Daoy (cell line): ENCODE results near the gene SDF4. TPM values are rescaled to one million over a fixed set of nuclear protein-coding genes. Genes with fewer than 3 reads are reported as not detected.

Source experiments
- DNase-seq: peaks from one replicate; pipeline ENCODE4 v3.0.0-alpha.2; 2015; ENCODE audit warnings: low read depth
- total RNA-seq: library from RNA; depleted of rRNA; stranded (reverse); fragments of >200 nt; shearing (Covaris generic); gene quantifications from 2 replicates; pipeline ENCODE4 v1.2.3, GENCODE V29; 2014

SDF4 gene
- total RNA-seq, 1 experiment from 2014 or later, result 91.8 TPM

DNA sequence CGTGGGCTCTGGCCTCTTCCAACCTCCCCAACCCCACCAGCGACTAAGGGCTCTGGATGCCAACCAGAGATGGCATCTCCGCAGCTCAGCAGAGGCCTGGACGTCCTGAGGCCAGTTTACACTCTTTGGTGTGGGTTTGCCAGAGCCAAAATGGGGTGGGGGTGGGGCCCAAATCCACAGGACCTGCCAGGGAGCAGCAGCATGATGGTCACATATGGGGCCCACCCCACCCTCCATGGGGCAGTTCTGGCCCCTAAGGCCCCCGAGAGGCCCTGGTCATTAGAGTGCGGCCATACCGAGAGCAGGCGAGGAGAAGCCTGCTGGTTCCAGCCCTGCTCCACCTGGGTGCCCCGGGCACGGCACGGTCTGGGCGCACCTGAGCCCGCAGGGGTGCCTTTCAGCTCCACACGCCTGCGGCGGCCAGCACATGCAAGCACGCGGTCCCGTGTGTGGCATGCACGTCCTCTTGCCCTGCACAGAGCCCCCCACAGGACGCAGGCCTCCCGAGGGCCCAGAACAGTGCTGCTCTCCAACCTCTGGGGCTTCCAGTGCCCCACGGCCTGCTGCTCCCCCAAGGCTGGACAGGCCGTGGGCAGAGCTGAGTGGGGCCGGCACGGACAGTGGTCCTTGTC is 9.9 kb upstream of the SDF4 start:
- DNase-seq, result no peak

DNA sequence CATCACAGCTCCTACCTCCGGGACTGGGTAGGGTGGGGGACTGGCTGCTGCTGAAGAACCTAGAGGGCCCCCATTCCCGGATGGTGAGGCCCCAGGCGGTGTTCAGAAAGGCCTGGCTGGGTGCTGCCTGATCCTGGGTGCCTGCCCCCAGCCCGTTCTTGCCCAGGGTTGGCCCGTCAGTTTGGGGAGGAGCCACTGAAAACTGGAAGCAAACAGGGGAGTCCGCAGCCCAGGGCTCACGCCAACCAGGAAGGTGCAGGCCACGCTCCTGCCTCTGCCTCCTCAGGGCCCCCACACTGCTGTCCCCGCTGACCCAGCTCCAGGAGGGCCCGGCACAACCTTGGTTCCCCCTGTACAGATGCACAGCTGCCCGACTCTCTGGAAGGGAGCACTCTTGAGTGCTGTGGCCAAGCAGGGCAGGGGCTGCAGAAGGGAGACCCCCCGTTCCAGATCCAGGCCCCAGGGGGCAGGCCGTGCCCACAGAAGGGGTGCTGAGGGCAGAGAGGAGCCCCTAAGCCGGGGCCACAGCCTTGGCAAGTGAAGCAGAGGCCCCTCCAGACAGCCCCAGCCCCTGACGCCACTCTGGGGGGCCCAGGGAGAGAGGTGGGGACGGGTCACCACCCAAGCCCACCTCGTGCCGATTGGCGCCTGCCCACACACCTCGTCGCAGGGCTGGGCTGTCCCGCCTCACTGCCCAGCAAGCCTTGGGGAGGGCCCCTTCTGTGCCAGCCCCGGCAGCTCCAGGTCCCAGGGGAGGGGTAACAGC is 9.2 kb upstream of the SDF4 start:
- peak; percentile 49 for DNase-seq

DNA sequence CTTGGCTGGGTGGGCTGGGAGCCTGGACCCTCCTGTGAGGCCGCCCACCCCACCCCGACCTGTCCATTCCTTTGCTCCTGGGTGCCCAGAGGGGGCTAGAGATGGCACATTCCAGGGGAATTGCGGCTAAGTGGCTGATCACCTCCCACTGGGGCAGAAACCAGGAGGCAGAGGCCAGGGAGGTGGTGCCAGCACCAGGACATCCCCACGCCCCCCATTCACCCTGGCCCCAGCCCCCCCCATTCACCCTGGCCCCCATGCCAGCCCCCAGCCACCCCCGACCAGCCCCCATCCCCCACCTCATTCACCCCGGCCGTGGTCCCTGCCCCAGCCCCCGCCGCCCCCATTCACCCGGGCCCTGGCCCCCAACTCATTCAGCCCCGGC is 8.5 kb upstream of the SDF4 start:
- no peak for DNase-seq

GRCh38 chr1:1239614-1240347 is 8.0 kb upstream of the SDF4 start:
- peak; percentile 41 for DNase-seq

GRCh38 chr1:1239227-1239613 is 7.4 kb upstream of the SDF4 start:
- peak; percentile 27 for DNase-seq

- DNase-seq, result no peak
Observed at GRCh38 chr1:1238702-1239178, 6.9 kb upstream of the SDF4 start.

DNA sequence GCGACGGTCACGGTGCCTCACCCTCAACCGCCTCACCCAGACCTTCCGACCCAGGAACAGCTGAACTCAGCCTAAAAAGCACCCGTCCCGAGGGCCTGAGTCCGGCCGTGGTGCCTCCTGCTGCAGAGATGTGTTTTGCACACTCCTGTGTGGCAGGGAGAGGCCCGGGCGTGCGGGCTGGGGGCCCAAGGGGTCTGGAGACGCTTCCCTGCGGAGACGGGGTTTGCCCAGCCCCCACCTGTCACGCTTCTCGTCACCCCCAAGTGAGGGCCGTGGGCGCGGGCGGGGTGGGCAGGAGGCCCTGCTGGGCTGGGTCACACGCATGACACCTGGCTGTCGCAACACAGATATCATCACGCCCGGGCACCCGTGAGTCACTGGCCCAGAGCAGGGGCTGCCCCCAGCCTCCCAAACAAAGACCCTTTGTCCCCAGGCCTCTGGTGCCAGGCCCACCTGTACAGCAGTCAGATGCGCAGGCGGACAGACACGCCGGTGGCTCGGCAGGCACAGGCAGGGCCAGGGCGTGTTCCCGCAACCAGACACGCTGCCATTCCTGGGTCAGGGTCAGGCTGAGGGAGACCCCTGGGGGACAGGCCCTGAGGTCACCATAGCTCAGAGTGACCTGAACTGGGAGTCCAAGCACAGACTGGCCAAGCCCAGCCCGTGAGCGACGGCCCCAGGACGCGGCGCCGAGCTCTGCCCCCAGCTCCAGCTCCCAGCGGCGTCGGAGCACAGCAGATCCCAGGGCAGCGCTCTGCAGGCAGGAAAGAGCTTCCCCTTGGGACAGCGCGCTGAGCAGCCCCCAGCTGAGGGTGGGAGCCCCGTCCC is 6.3 kb upstream of the SDF4 start:
- peak; percentile 50 for DNase-seq

- DNase-seq, result no peak
Observed at GRCh38 chr1:1236945-1237873, 5.4 kb upstream of the SDF4 start.

GRCh38 chr1:1236176-1236763 is 4.5 kb upstream of the SDF4 start:
- no peak for DNase-seq

DNA sequence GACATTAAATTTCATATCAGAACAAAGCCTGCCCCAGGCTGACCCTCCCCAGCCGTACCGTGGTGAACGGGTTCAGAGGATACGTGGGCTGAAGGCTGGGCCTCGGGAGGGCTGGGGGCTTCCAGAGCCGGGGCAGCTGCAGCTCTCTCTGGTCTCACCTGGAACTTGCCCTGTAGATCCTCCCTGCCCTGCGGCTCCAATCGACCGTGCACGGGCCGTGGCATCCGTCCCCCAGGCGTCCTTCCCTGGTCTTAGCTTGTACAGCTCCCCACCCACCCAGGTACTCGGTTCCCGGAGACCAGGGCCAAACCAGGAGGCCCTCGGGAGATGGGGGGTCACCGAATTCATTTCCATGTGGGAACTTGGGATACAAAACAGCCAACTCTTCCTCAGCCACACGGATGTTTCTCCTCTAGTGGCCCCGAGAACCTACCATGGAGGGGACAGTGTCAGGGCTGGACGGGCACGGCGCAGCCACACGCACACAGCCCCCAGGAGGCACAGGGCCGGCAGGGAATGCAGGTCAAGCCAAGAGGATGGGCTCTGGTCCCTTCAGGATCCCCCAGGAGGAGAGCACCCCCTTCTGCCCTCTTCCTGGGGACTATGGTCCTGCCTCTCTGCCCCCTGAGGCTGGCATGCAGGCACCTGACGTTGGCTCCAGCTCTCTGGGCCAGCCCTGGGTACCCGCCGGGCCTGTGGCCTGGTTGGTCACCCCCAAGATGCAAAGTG is 3.4 kb upstream of the SDF4 start:
- no peak for DNase-seq

DNA sequence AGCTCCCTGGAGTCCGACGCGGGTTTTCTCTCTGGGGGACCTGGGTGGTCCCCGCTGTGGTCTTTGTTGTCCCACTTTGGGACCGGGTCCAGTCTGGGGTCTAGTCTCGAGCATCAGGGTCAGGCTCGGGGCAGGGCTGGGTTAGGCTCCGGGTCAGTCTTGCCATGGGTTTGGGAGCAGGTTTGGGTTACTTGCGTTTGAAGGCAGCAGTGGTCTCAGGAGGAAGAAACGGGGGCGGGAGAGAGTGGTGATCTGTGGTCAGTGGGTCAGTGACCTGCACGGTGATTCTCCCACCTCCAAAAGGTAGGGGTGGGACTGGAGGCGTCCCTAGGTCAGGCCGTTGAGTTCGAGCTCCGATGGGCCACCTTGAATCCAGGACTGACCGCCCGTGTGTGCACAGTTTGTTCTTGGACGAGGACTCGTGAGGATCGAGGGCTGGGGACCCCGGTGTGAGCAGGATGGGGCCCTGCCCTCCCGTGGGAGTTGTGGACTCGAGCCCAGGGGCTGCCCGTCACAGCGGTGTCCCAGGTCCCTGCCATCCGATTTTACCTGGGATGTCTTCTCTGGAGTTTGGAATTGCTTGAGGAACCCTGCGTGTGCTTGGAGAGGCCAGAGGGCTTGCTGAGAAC is 2.5 kb upstream of the SDF4 start:
- DNase-seq, result no peak

GRCh38 chr1:1233567-1233892 is 1.7 kb upstream of the SDF4 start:
- no peak for DNase-seq

DNA sequence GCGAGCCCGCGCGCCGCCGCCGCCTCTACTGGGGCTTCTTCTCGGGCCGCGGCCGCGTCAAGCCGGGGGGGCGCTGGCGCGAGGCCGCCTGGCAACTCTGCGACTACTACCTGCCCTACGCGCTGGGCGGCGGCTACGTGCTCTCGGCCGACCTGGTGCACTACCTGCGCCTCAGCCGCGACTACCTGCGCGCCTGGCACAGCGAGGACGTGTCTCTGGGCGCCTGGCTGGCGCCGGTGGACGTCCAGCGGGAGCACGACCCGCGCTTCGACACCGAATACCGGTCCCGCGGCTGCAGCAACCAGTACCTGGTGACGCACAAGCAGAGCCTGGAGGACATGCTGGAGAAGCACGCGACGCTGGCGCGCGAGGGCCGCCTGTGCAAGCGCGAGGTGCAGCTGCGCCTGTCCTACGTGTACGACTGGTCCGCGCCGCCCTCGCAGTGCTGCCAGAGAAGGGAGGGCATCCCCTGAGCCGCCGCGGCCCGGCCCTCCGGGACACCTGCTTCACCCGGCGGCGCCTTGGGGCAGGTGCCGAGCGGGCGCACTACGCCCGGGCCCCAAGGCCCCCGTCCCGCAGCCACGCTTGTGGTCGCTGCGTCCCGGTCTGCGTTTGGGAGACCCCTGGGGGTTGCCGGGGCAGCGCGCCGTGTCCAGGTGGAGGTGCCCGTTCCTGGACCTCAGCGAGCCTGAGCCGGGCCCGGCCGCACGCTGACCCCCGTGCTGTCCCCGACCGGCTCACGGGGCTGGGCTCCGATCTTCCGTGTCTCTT is 1.2 kb upstream of the SDF4 start:
- DNase-seq, result no peak

- DNase-seq, result no peak
Observed at GRCh38 chr1:1232208-1232795, 501 bp upstream of the SDF4 start, which contains the start of gene B3GALT6. B3GALT6 (plus strand) TSS chr1:1232237; CDS start chr1:1232279, 42 bp downstream.

GRCh38 chr1:1230656-1231399 is 973 bp downstream of the SDF4 start:
- peak; percentile 59 for DNase-seq

GRCh38 chr1:1229770-1230169 is 2.0 kb downstream of the SDF4 start:
- DNase-seq, result no peak

GRCh38 chr1:1228596-1229321 is 3.0 kb downstream of the SDF4 start:
- DNase-seq, result no peak
